Ishikawa (cell line): ENCODE measurements around the gene RFTN1.

Source experiments
- CREB1 ChIP-seq: IDR thresholded peaks from 2 replicates; pipeline ENCODE4 v1.6.1; 2012; ENCODE audit warnings: low read depth
- EP300 ChIP-seq: IDR thresholded peaks from 2 replicates; pipeline ENCODE4 v1.6.1; 2012; ENCODE audit warnings: borderline replicate concordance
- MAX ChIP-seq: IDR thresholded peaks from 2 replicates; pipeline ENCODE4 v1.6.1; 2012

GRCh38 chr3:16508243-16508578 lies 5.3 kb downstream of the RFTN1 start:
- no peak for TF ChIP-seq CREB1
- no peak for TF ChIP-seq MAX
- no peak for TF ChIP-seq EP300
